Left ventricle myocardium superior (tissue), 1 donor: ENCODE results near the gene GOLGA6B. TPM values are rescaled to one million over a fixed set of nuclear protein-coding genes. Genes with fewer than 3 reads are reported as not detected.
"Not testable (repeated sequence)": the region's sequence is repeated elsewhere in the genome, so short reads cannot be mapped to it uniquely, and the experiment has no call there.

Experiments
- ATAC-seq: fragments of 200-7000 bp; cut with Tn5 transposase; one replicate; pipeline ENCODE4 v1.9.1; 2020; ENCODE audit warnings: mild to moderate bottlenecking, moderate library complexity
- DNase-seq: peaks from one replicate; pipeline ENCODE4 v3.0.0-alpha.2; 2020
- intact Hi-C: fragments of 100-400 bp; cut with micrococcal nuclease; formaldehyde crosslinking; loops from one replicate; pipeline ENCODE4 v1.11.0; 2022
- total RNA-seq: library from RNA; stranded (reverse); fragmentation: NEBNext Ultra II Directional; extraction: Animal tissue kit (Norgen Biotek cat#: 25700); gene quantifications from one replicate; pipeline ENCODE4 v1.2.1, GENCODE V29; 2021
- donor health status: DM: no; HTN: yes; CAD: no; lungs with severe emphysema.

The GOLGA6B gene
- total RNA-seq, 1 donor from 2014 or later: not detected

DNA sequence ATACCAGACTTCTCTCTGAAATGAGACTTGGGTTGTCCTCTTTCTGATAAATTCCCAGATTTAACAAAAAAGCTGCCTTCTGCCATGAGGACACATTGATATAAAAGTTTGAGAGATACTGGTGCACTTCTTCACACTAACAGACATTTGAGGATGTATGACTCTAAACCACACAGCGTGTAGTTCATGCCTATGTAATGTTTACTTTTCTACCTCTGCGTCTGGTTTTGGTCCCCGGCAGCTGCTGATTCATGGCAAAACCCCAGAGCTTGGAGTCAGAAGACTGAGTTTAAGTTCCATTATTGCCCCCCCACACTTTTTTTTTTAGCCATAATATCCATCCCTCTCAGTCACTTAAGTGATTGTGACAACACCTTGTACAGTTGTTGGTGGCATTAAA, 1.5 kb downstream of the GOLGA6B start:
- DNase-seq, intact Hi-C loops, ATAC-seq: not testable (repeated sequence)

GRCh38 chr15:72661081-72661480, 6.6 kb downstream of the GOLGA6B start:
- not testable (repeated sequence) for DNase-seq

DNA sequence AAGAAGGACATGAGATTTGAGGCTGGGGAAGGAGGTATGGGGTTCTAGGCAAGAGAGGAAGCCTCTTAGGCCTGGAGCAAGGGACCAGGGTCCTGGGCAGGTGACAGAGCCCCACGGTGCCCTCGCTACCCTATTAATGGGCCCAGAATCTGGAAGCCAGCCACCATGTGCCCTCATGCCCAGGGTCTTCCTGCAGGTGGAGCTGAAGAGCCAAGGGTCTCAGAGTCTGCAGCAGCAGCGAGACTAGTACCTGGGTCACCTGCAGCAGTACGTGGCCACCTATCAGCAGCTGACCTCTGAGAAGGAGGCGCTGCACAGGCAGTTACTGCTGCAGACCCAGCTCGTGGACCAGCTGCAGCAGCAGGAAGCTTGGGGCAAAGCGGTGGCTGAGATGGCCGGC, 9.4 kb downstream of the GOLGA6B start:
- ATAC-seq, intact Hi-C loops, DNase-seq: not testable (repeated sequence)

More at GRCh38 chr15:72661081-72661480, 6.6 kb downstream of the GOLGA6B start:
- ATAC-seq, intact Hi-C loops: not testable (repeated sequence)

DNA sequence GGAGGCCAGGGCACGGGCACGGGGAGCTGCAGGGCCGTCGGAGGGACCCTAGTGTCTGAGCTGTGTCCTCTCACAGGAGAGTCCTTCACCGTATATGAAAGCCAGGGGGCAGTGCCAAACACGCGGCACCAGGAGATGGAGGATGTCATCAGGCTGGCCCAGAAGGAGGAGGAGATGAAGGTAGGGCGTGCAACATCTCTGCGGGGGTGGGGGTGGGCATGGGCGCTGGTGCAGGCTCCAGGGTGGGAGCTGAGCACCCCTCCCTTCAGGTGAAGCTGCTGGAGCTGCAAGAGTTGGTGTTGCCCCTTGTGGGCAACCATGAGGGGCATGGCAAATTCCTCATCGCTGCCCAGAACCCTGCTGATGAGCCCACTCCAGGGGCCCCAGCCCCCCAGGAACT, 11.2 kb downstream of the GOLGA6B start:
- intact Hi-C loops, DNase-seq, ATAC-seq: not testable (repeated sequence)

- DNase-seq, ATAC-seq, intact Hi-C loops: not testable (repeated sequence)
Measured at GRCh38 chr15:72669803-72670202, 15.3 kb downstream of the GOLGA6B start.

DNA sequence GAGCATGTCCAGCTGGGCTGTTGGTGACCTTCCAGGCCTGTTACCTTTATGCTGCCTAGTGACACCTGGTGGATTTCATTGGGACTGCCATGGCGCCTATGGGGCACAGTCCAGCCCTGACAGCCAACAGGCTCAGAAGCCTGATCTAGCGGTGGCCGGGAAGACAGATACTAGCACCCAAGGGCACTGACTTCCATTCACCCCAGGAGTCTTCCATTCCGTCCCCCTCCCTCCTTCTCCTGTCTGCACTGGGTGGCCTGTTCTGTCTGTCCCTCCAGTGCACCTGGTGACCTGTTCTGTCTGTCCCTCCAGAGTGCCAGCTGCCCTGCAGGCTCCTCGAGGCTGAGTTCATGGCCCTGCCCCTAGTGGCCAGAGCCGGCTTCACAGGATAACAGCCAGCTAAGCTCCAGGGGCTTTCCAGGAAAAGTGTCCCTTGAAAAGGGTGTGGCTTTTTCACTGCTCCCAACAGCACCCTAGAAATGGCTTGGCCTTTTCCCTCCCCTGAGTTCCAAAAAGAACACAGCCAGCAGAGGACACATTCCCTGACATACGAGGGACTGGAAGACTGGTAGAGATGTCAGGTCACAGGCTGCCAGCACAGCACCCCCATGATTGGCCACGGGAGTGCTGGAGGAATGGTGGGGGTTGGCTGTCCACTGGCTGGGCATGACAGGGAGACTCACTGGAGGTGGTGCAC, 16.3 kb downstream of the GOLGA6B start:
- intact Hi-C loops: not testable (repeated sequence)
- peak; percentile 100 for ATAC-seq
- peak; percentile 86 for DNase-seq

- no peak for ATAC-seq
- DNase-seq: no peak
- intact Hi-C loops: no loop called here
Measured at GRCh38 chr15:72671525-72671924, 17.0 kb downstream of the GOLGA6B start.

GRCh38 chr15:72676838-72677237, 22.3 kb downstream of the GOLGA6B start:
- no peak for DNase-seq
- intact Hi-C loops: no loop called here
- ATAC-seq: no peak

DNA sequence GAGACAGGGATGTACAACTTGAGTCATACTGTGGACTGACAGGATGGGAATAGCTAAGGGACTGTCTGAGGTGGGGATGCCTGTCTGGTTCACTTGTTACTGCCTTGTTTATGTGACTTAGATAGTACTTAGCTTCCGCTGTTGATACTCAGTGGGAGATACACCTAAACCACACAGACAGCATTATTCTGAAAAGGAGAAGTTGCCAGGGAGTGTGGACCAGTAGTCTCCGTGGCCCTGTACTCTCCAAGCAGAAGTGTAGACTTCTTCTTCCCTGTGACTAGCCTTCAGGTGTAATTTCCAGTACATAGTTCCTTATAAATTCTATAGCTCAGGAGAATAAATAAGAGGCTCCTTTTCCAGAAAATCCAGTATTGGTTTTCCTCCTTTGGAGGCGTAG, 26.4 kb downstream of the GOLGA6B start:
- intact Hi-C loops: no loop called here
- DNase-seq: no peak
- no peak for ATAC-seq

DNA sequence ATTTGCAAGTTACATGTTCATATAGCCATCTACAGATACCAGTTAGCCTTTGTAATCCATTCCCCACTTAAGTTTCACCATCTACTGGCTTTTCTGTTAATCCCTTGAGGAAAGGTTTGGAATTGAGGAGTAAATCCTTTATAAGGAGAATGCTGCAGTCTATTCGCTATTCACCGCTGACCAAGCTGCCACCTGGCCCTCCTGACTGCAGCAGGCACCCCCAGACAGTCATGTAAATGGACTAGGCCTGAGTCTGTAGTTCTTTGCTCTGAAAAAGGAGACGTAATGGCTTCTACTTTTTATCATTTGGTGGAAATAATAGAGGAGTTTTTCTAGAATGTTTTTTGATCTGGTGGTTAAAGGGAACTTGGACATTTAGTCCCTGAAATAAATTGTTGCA, 28.3 kb downstream of the GOLGA6B start:
- no peak for ATAC-seq
- intact Hi-C loops: no loop called here
- no peak for DNase-seq

GRCh38 chr15:72685301-72685924, 30.9 kb downstream of the GOLGA6B start:
- no peak for ATAC-seq
- DNase-seq: no peak
- intact Hi-C loops: no loop called here

DNA sequence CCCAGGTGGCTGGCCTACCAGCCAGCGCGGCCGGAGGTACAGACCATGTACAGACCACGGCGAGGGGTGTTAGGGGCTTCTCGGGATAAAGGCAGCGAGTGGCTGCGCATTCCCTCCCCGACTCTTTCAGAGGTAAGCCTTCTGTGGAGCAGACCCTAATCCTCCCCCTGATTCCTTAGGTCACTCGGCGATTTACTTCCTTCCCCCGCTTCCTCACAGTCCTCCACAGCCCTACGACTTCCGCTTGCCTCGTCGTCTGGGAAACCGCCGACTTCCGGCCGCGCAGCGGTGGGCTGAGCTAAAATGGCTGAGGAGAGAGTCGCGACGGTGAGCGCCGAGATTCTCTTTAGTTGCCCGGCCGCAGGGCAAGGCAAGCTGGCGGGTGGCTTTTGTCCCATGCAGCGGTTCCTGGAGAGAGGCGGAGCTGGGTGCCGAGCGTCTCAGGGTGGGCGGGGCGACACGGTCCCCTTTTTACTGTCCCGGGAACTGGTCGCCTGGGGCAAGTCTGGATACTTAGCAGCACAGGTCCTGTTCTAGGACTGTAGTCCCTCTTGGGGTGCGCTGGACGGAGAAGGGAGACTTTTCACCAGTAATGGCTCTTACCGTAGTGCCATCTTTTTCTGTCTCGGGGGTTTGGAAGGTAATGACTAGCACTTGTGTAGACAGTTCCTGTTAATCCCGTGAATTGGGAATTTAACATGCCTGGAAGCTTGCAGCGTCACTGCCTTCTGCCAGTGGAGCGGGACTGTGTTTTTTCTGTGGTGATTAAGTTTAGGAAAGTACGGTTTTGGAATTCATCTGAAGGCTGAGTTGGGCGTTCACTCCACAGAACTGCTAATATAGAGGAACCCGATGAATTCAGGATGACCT, 31.7 kb downstream of the GOLGA6B start, which contains the start of the genes BBS4 and HIGD2B:
Gene BBS4 (plus strand): TSS at position 283 of the 870 bp plus-strand sequence. CDS start 21 bp downstream, at position 304.
Gene HIGD2B (minus strand): TSS at position 258 of the 870 bp plus-strand sequence. CDS start 9,808 bp downstream, outside the sequence.
- DNase-seq: peak; percentile 91
- intact Hi-C loops: no loop called here
- ATAC-seq: peak; percentile 98

DNA sequence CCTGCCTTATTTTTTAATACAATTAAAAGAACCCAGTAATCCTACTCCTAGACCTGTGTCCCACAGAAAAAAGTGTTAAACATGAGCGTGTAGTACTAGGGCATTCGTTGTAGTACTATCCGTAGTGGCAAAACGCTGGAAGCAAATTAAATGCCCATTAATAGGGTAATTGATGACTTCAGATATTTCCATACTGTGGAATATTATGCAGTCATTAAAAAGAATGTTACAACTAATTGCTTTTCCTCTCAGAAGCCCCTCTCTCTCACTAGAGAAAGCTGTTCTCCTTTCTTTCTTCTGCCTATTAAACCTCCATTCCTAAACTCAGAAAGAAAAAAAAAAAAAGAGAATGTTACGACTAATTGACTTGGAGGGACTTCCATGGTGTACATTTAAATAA, 34.2 kb downstream of the GOLGA6B start:
- ATAC-seq (no peak), DNase-seq (no peak)
- intact Hi-C loops: no loop called here

- intact Hi-C loops: no loop called here
- DNase-seq: no peak
- no peak for ATAC-seq
Measured at GRCh38 chr15:72690938-72691337, 36.4 kb downstream of the GOLGA6B start.

DNA sequence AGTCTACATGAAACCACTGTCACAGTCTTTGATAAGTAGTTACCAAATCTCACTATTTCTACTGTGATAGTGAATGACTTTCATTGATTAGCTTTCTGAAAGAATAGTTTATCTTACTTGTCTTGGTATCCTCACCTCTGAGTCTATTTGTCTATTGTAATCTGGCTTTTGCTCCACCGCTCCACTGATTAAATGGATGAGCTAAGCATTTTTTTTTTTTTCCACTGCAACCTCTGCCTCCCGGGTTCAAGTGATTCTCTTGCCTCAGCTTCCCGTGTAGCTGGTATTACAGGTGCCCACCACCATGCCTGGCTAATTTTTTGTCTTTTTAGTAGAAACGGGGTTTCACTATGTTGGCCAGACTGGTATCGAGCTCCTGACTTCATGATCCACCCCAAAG, 44.4 kb downstream of the GOLGA6B start:
- no peak for ATAC-seq
- intact Hi-C loops: no loop called here
- no peak for DNase-seq

GRCh38 chr15:72700076-72700475, 45.6 kb downstream of the GOLGA6B start:
- DNase-seq: no peak
- ATAC-seq: no peak
- intact Hi-C loops: no loop called here

GRCh38 chr15:72706266-72706665, 51.8 kb downstream of the GOLGA6B start:
- intact Hi-C loops: no loop called here
- DNase-seq: no peak
- no peak for ATAC-seq

DNA sequence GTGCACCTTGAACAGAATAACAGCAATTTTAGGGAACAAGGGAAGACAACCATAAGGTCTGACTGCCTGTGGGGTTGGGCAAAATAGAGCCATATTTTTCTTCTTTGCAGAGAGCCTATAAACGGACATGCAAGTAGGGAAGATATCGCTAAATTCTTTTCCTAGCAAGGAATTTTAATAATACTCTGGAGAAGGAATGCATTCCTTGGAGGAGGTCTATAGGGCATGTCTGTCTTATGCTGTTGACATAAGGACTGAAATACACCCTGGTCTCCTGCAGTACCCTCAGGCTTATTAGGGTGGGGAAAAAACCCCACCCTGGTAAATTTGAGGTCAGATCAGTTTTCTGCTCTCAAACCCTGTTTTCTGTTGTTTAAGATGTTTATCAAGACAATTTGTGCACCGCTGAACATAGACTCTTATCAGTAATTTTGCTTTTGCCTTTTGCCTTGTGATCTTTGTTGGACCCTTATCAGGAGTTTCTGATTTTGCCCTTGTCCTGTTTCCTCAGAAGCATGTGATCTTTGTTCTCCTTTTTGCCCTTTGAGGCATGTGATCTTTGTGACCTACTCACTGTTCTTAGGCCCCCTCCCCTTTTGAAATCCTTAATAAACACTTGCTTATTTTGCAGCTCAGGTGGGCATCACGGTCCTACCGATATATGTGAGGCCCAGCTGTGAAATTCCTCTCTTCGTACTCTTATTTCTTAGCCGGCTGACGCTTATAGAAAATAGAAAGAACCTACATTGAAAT, 54.2 kb downstream of the GOLGA6B start:
- ATAC-seq, DNase-seq, intact Hi-C loops: not testable (repeated sequence)
